Kidney (tissue), 14 donors: ENCODE measurements around the gene MEGF6. TPM values are rescaled to one million over a fixed set of nuclear protein-coding genes. Genes with fewer than 3 reads are reported as not detected.

Experiments
- DNase-seq, 5 donors: peaks; one replicate each; pipeline ENCODE4 v3.0.0-alpha.2; 2013 to 2020
- FAIRE-seq: peaks from 2 replicates; lab custom pipeline; 2012; peaks lifted over from hg19 to GRCh38; lab: Jason Lieb, UNC
- H3K27ac ChIP-seq, 2 donors: one replicate each; pipeline ENCODE4 v1.7.0; 2013; ENCODE audit warnings: low read depth in 2 of 2, low read length in 2 of 2, inconsistent platforms in 1 of 2
- H3K27me3 ChIP-seq: one replicate; pipeline ENCODE4 v1.7.1; 2013; ENCODE audit warnings: low read length, inconsistent platforms; ENCODE audit not compliant: control insufficient read depth, insufficient read depth
- H3K36me3 ChIP-seq, 3 donors: one replicate each; pipeline versions ENCODE4 v1.7.0 to v1.7.1; 2013; ENCODE audit warnings: low read length in 3 of 3, control low read depth in 1 of 3, inconsistent platforms in 1 of 3; ENCODE audit not compliant: insufficient read depth in 3 of 3, control insufficient read depth in 2 of 3
- H3K4me1 ChIP-seq, 3 donors: one replicate each; pipeline versions ENCODE4 v1.7.0 to v1.7.1; 2013; ENCODE audit warnings: low read length in 3 of 3, inconsistent platforms in 1 of 3, low read depth in 1 of 3; ENCODE audit not compliant: control insufficient read depth in 2 of 3, insufficient read depth in 2 of 3
- H3K4me3 ChIP-seq, 3 donors: one replicate each; pipeline versions ENCODE4 v1.7.0 to v1.8.1; 2013; ENCODE audit warnings: low read length in 3 of 3, control low read depth in 1 of 3, inconsistent platforms in 1 of 3
- H3K9ac ChIP-seq, 3 donors: one replicate each; pipeline versions ENCODE4 v1.7.0 to v1.7.1; 2013; ENCODE audit warnings: low read length in 3 of 3, control low read depth in 1 of 3, inconsistent platforms in 1 of 3
- H3K9me3 ChIP-seq, 3 donors: one replicate each; pipeline versions ENCODE4 v1.7.0 to v1.7.1; 2013; ENCODE audit warnings: low read length in 3 of 3, control low read depth in 1 of 3, inconsistent platforms in 1 of 3; ENCODE audit not compliant: control insufficient read depth in 2 of 3, insufficient read depth in 1 of 3
- intact Hi-C: fragments of 100-400 bp; cut with DNase I; formaldehyde crosslinking; loops from one replicate; pipeline ENCODE4 v1.11.1; 2022
- polyA plus RNA-seq: library from polyadenylated mRNA; stranded (reverse); fragments of 350-450 nt; fragmentation: Illumina TruSeq; extraction: RNeasy Lipid Tissue Mini Kit (QIAGEN cat#74804); gene quantifications from one replicate; pipeline ENCODE4 v1.2.3, GENCODE V29; 2014; ENCODE audit warnings: low read depth, low replicate concordance; ENCODE audit not compliant: insufficient read depth
- total RNA-seq: library from RNA; stranded (reverse); fragmentation: NEBNext Ultra II Directional; extraction: Animal tissue kit (Norgen Biotek cat#: 25700); gene quantifications from one replicate; pipeline ENCODE4 v1.2.1, GENCODE V29; 2021
- TF ChIP-seq, protein P1 (sequence below): IDR thresholded peaks from 3 replicates; pipeline ENCODE4 v1.5.1; 2012; ENCODE audit warnings: mild to moderate bottlenecking, moderate library complexity, borderline replicate concordance; ENCODE audit not compliant: insufficient read depth; ENCODE audit errors: extremely low read depth
- donor health status: control.
- donor health status: control.
- donor health status: control.
- donor health status: control.
- donor health status: control.
- donor health status: DM: yes; HTN: yes; CAD: no.
- donor health status: Normal renal cell carcinoma (clear cell type).

The MEGF6 gene
- total and polyA plus RNA-seq, 2 donors from 2014 or later, result 2.8 to 10.9 TPM

DNA sequence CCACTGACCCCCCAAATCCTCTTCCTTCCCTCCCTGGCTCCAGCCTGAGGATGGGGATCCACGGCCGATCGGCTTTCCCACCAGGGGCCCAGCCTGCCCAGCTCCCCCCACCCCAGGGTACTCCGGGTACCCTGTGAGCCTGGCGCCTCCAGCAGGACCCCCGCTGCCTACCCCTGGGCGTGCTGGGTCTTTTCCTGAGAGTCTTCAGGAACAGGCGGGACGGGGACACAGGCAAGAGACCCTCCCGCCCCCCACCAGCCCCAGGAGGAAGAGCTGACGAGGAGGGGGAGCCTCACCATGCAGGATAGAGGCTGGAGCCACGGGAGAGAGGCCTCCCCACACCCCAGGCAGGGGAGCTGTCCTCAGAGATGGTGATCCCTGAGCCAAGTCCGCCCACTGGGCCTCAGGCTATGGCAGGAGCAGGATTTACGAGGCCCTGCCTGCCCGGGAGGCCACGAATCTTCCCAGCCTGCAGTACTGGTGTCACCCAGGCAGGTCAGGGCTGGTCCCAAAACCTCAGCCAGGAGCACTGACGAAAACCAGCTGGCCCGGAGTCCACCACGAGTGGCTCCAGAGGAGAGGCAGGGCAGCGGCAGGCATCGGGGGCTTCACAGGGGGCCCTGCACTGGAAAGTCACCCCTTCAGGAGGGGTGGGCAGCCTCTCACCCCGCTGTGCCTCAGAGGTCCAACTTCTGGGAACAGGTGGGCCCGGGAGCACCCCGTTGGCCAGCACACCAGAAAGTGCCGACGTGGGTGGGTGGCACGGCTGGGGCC is 58.0 kb downstream of the MEGF6 start:
- DNase-seq, result peak in 4 of 5 donors; percentile 85 to 90 (median 86)
- no peak for FAIRE-seq
- no peak overlapping the region for H3K4me3 ChIP-seq
- H3K9me3 ChIP-seq, result no peaks in the 10 kb centered on the region
- no peak overlapping the region for H3K27ac ChIP-seq
- no peak overlapping the region for H3K9ac ChIP-seq
- no peaks in the 10 kb centered on the region for H3K27me3 ChIP-seq
- TF ChIP-seq, protein P1, sequence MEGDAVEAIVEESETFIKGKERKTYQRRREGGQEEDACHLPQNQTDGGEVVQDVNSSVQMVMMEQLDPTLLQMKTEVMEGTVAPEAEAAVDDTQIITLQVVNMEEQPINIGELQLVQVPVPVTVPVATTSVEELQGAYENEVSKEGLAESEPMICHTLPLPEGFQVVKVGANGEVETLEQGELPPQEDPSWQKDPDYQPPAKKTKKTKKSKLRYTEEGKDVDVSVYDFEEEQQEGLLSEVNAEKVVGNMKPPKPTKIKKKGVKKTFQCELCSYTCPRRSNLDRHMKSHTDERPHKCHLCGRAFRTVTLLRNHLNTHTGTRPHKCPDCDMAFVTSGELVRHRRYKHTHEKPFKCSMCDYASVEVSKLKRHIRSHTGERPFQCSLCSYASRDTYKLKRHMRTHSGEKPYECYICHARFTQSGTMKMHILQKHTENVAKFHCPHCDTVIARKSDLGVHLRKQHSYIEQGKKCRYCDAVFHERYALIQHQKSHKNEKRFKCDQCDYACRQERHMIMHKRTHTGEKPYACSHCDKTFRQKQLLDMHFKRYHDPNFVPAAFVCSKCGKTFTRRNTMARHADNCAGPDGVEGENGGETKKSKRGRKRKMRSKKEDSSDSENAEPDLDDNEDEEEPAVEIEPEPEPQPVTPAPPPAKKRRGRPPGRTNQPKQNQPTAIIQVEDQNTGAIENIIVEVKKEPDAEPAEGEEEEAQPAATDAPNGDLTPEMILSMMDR, result no peak
- peaks cover 0 to 3% (median 0%) of the 10 kb centered on the region in 3 donors for H3K4me1 ChIP-seq
- H3K36me3 ChIP-seq, result no peaks in the 10 kb centered on the region
- intact Hi-C loops, result no loop called here

DNA sequence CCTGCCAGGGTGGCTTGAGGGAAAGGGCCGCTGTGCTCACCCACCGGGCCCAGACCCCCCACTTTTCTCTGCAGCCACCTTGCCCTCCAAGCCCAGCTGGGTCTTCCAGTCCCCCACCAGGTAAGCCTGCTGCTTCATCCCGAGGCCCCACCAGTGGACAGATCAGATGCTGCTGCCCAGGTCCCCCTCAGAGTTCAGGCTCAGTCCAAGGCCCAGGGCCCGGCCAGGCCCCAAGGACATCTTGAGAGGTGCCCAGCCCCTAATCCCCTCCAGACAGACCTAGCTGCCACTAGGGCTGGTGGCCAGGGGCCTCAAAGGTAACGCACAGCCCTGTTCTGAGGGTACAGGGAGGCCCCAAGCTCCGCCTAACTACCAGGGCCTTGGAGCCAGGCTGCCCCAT is 58.6 kb downstream of the MEGF6 start:
- FAIRE-seq (no peak), DNase-seq (no peak)
- H3K9ac ChIP-seq, result no peak overlapping the region
- no peak overlapping the region for H3K4me3 ChIP-seq
- H3K4me1 ChIP-seq, result peaks cover 0 to 3% (median 0%) of the 10 kb centered on the region in 3 donors
- intact Hi-C loops, result no loop called here
- no peaks in the 10 kb centered on the region for H3K36me3 ChIP-seq
- no peaks in the 10 kb centered on the region for H3K9me3 ChIP-seq
- no peak overlapping the region for H3K27ac ChIP-seq
- TF ChIP-seq, protein P1, result no peak
- H3K27me3 ChIP-seq, result no peaks in the 10 kb centered on the region

DNA sequence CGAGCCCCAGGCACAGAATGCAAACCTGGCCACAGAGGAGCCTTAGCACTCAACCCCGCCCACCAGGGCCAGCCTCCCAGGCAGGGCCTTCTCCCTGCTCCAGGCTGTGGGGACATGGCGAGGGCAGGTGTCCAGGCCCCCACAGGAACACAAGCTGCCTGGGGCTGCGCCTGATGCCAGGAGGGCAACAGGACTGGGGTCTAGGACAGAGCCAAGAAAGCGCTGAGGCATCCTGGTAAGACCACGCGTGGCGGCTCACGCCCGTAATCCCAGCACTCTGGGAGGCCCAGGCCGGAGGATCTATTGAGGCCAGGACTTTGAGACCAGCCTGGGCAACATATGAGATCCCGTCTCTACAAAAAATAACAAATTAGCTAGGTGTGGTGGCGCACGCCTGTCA is 59.1 kb downstream of the MEGF6 start:
- no peaks in the 10 kb centered on the region for H3K27me3 ChIP-seq
- H3K27ac ChIP-seq, result no peak overlapping the region
- H3K4me1 ChIP-seq, result peaks cover 0 to 3% (median 0%) of the 10 kb centered on the region in 3 donors
- TF ChIP-seq, protein P1, result no peak
- H3K9me3 ChIP-seq, result no peaks in the 10 kb centered on the region
- no peaks in the 10 kb centered on the region for H3K36me3 ChIP-seq
- DNase-seq, result no peak
- intact Hi-C loops, result no loop called here
- no peak overlapping the region for H3K9ac ChIP-seq
- no peak for FAIRE-seq
- H3K4me3 ChIP-seq, result no peak overlapping the region
